Measurements from ENCODE around the gene SMAD3.

DNA sequence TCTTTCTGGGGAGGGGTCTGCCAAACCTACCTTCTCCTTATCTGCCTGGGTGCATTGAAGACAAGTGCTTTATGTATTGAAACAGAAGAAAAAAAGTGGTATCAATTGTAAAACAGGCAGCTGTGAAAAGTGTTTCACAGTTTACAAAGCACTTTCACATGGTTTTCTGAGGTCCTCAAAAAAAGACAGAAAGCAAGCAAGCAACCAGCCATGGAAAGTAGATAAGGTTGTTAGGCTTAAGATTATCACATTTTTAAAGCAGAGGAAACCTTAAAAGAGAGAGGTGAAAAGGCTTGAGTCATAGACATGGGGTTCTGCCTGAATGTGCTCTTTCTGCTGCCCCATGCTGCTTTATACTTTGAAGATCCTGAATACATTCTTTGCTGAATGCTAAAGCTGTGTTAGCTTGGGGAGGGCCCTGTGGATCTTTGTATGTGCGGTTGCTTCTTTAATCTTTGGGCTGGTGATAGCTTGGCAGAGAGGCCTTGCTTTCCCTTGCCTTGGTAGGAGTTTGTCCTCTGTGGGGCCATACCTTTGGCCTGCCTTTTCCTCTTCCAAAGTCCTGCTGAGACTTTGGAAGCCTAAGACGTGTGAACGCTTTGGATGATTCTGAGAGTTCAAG lies 2.6 kb downstream of the SMAD3 start:
- TF ChIP-seq JUN (IDR thresholded peaks at IDR 0.05; ENCODE audit: low read depth, low read length): no peak
- TF ChIP-seq EP300 (IDR thresholded peaks at IDR 0.05; ENCODE audit: borderline replicate concordance in 1 of 2, low read depth in 2 of 2, low read length in 2 of 2): no peak
- TF ChIP-seq POLR2A (IDR thresholded peaks at IDR 0.05; ENCODE audit: control extremely low read depth in 1 of 2, low read depth in 2 of 2, low read length in 2 of 2): no peak
- no peak for TF ChIP-seq CHD1 (IDR thresholded peaks at IDR 0.05; ENCODE audit: low read depth, low read length)
- no peak for TF ChIP-seq YY1 (IDR thresholded peaks at IDR 0.05; ENCODE audit: low read depth, low read length)
- TF ChIP-seq, protein P1, sequence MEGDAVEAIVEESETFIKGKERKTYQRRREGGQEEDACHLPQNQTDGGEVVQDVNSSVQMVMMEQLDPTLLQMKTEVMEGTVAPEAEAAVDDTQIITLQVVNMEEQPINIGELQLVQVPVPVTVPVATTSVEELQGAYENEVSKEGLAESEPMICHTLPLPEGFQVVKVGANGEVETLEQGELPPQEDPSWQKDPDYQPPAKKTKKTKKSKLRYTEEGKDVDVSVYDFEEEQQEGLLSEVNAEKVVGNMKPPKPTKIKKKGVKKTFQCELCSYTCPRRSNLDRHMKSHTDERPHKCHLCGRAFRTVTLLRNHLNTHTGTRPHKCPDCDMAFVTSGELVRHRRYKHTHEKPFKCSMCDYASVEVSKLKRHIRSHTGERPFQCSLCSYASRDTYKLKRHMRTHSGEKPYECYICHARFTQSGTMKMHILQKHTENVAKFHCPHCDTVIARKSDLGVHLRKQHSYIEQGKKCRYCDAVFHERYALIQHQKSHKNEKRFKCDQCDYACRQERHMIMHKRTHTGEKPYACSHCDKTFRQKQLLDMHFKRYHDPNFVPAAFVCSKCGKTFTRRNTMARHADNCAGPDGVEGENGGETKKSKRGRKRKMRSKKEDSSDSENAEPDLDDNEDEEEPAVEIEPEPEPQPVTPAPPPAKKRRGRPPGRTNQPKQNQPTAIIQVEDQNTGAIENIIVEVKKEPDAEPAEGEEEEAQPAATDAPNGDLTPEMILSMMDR (IDR thresholded peaks at IDR 0.05; ENCODE audit: control extremely low read depth in 1 of 3, insufficient read depth in 1 of 3, low read depth in 1 of 3, low read length in 3 of 3): no peak
- TF ChIP-seq SRF (IDR thresholded peaks at IDR 0.05; ENCODE audit: low read depth, low read length): no peak
- TF ChIP-seq ZNF274 (IDR thresholded peaks at IDR 0.05; ENCODE audit: borderline replicate concordance, extremely low read depth, low read length): no peak
- TF ChIP-seq KDM5A (IDR thresholded peaks at IDR 0.05; ENCODE audit: low read length): no peak
- no peak for TF ChIP-seq RAD21 (IDR thresholded peaks at IDR 0.05 in 1 of 2, conservative IDR thresholded peaks at IDR 0.05 in 1 of 2; ENCODE audit: low read depth in 2 of 2, low read length in 2 of 2)

Data from H1 (cell line).